GM18511 (cell line): ENCODE results near the gene RIN3.
"Not testable (repeated sequence)": the region's sequence is repeated elsewhere in the genome, so short reads cannot be mapped to it uniquely, and the experiment has no call there.

Source experiments
- ATAC-seq: cut with Tn5 transposase; IDR thresholded peaks from one replicate; pipeline ENCODE4 v1.9.1; 2021; ENCODE audit warnings: mild to moderate bottlenecking, moderate library complexity; ENCODE audit not compliant: unreplicated experiment

The RIN3 gene

DNA sequence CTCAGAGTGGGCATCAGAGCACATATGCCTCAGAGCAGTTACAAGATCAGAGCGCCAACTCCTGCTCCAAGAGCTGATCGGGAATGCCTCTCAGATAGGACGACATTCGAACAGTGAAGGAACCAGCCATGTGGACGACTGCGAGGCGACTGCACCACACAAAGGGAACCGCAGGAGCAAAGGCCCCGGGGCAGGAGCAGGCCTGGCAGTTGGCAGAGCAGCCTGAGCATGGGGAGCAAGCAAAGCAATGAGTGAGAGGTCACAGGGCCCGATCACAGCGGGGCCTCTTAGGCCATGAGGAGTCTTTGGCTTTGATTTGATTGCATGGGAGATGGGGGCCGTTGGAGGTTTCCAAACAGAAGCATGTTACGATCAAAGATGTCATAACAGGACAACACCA lies 144.6 kb downstream of the RIN3 start:
- no peak for ATAC-seq

DNA sequence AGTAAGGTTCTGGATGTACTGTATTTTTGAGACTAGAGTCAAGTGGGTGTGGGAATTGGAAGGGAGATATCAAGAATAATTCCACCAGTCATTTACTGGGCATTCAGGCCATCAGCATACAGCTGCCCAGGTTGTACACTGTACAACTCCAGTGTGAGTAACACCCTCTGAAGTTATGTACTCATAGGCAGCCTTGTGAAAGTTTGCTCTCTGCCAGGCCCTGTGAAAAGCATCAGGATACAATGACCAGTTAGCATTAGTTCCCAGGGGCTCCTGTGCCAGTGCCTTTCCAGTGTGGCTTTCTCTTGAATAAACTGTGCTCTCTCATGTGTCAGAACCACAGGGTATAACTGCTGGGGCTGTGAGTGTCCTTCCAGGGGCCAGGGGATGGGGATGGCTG lies 145.1 kb downstream of the RIN3 start:
- ATAC-seq, result no peak

DNA sequence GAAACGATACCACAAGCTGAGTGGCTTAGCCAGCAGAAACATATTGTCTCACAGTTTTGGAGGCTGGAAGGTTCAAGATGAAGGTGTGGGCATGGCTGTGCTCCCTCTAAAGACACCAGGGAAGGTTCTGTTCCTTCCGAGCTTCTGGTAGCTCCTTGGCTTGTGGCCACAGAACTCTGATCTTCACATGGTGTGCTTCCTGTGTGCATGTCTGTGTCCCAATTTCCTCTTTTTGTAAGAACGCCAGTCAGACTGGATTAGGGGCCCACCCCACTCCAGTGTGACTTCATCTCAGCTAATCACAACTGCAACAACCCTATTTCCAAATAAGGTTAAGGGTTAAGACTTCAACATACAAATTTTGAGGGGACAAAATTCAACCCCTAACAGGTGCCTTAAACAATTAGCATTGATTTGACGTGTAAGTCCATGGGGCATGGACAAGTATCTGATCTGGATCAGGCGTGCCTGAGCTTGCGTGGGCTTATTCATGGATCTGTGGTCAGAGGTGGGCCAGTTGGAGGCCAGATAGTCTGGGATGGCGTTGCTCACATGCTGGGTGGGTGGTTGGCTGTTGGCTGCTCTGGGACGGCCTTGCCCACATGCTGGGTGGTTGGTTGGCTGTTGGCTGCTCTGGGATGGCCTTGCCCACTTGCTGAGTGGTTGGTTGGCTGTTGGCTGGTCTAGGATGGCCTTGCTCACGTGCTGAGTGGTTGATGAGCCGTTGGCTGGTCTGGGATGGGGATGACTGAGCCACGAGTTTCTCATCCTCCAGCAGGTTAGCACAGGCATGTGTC lies 146.4 kb downstream of the RIN3 start:
- ATAC-seq, result no peak

- ATAC-seq, result no peak
These were observed 147.0 kb downstream of the RIN3 start for GRCh38 chr14:92660571-92660970.

DNA sequence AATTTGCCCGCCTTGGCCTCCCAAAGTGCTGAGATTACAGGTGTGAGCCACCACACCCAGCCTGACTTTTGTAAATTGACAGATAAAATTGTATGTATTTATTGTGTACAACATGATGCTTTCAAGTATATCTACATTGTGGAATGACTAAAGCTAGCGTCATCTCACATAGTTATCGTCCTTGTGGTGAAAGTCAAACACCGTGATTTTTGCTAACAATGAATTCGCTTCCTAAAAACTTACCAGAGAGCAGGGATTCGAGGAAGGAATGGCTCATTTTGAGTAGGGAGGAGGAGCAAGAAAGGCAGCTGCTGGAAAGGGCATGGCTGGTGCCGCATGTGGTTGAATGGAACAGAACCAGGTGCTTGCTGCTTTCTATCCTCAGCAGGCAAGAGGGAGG lies 149.5 kb downstream of the RIN3 start:
- no peak for ATAC-seq

DNA sequence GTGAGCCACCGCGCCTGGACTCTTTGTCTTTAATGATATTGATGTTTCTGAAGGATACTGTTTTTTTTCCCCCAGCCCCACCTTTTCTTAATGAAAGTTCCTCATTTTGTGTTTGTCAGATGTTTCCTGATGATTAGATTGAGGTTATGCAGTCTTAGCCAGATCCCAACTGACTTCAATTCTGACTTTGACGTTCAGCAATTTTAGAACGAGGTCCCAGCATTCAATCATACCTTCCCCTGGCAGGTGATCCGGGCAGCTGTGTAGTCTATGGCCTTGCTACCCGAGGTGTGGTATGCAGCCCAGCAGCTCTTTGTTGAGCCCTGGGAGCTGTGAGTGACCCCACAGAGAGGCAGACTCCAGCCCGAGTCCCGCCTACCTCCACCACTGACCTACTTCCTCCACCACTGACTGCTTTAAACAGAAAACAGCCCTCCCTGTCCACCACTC lies 152.1 kb downstream of the RIN3 start:
- no peak for ATAC-seq

- ATAC-seq, result no peak
These were observed 152.7 kb downstream of the RIN3 start for GRCh38 chr14:92666251-92666650.

DNA sequence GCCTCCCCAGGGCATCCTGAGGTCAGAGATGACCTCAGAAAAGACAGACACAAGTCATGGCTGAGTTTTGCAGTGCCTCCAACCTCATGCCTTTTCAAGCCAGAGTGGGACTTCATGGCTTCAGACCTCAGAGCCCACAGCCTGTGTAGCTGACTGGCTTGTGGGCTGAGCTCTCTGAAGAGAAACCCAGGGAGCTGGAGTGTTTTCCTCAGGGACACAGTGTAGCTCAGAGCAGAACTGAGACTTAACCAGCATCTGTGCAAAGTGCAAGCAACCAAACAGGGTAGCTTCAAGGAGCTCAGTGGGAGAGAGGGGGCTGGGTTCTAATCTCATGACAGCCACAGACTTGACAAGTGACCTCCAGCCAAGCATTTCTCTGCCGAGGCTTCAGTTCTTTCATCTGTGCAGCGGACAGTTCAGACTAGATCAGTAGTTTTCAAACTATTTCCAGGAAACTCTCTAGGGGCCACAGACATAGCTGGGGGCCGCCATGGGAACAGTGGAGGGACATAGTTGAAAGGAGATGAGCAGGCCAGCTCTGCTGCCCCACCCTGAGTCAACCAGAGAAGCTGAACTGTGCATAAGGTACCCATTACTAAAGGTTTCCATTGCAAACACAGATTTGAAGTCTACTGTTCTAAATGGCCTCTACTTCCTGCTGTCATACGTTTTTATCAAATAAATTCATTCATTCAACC lies 154.8 kb downstream of the RIN3 start:
- ATAC-seq, result peak; percentile 45

GRCh38 chr14:92670160-92670559 lies 156.6 kb downstream of the RIN3 start:
- no peak for ATAC-seq

DNA sequence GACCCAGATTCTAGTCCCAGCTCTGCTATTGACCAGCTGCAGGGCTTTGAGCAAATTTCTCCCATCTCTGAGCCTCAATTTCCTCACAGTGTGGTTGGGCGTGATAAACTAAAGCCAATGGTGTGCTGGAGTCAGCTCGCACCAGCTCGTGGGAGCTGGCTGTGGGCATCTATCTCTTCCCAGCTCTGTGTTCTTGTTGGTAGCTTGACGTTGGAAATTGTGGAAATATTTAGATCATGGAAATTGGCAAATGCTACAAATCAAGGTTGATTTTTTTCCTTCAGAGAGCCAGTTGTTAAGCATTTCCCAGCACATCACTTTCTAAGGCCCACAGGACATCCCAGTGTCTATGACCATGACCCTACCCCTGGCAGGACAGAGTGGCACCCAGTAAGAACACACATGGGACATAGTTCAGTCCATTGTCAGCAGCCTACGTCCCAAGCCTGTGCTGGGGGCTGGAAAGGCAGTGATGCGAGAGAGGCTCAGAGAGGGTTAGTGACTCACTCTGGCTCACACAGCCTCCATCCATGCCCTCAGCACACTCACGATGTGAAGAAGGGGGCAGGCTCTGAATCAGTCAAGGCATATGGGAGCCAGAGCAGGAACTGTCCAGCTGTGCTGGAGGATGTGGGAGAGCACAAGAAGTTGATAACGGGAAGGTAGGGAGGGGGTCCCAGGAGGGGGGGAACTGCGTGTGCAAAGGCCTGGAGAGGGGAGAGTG lies 157.2 kb downstream of the RIN3 start:
- no peak for ATAC-seq

GRCh38 chr14:92673601-92674150 lies 160.1 kb downstream of the RIN3 start:
- ATAC-seq, result no peak

GRCh38 chr14:92675421-92675820 lies 161.8 kb downstream of the RIN3 start:
- ATAC-seq, result no peak

GRCh38 chr14:92675976-92676375 lies 162.4 kb downstream of the RIN3 start:
- no peak for ATAC-seq

- no peak for ATAC-seq
These were observed 163.0 kb downstream of the RIN3 start for GRCh38 chr14:92676403-92677086.

- ATAC-seq, result peak; percentile 84
These were observed 163.6 kb downstream of the RIN3 start for GRCh38 chr14:92677087-92677668.

GRCh38 chr14:92677955-92678354 lies 164.4 kb downstream of the RIN3 start:
- ATAC-seq, result no peak

DNA sequence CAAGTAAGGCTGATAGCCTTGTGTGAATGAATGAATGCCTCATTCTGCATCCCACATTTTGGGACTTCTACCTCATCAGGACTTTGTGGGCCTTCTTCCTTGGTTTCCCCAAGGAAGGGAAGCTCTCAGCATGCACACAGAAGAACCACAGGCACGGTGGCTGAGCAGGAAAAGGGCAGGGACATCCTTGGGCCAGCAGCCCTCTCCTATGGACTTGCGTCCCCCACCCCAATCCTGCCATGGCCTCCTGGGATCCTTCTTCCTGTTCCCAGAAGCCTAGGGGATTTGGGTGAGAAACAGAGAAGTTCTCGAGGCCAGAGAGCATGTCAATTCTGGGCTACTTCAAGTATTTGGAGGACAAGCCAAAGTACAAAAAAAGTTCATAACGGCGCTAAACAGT lies 165.2 kb downstream of the RIN3 start:
- no peak for ATAC-seq

DNA sequence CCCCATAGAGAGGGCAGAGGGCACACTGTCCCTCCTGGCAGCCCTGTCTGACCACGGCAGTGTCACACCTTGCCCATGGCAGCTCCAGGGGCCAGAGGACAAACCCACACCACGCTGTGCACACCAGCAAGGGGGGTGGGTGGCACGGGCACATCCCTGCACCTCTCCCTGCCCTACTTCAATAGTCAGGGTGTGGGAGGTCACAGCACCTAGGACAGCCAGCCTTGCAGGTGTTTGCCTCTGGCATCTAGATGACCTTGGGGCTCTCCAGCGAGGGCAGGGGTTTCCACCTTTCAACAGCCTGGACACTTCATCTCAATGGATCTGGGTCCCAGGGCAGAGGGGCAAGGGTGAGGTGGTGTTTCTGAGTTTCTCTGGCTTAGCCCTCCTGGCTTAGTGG lies 165.7 kb downstream of the RIN3 start:
- ATAC-seq, result no peak

GRCh38 chr14:92680330-92680729 lies 166.7 kb downstream of the RIN3 start:
- ATAC-seq, result not testable (repeated sequence)
